HG03442 (cell line): ENCODE results near the gene FGGY.

Source experiments
- ATAC-seq: cut with Tn5 transposase; IDR thresholded peaks from one replicate; pipeline ENCODE4 v1.9.1; 2021; ENCODE audit warnings: mild to moderate bottlenecking, moderate library complexity; ENCODE audit not compliant: unreplicated experiment

The FGGY gene

GRCh38 chr1:59502009-59502691 lies 205.3 kb downstream of the FGGY start:
- ATAC-seq: no peak

DNA sequence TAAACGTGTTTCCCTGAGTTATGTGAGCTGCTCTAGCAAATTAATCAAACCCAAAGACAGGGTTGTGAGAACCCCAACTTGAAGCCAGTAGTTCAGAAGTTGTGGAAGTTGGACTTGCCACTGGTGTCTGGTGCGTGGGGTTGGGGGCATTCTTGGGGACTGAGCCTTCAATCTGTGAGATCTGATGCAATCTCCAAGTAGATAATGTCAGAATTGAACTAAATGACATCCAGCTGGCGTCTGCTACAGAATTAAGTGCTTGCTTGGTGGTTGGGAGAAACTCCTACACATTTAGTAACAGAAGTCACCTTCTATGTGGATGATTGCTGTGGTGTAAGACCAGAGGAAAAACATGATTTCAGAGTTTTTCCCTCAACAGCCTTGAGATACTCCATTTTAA lies 207.4 kb downstream of the FGGY start:
- no peak for ATAC-seq

DNA sequence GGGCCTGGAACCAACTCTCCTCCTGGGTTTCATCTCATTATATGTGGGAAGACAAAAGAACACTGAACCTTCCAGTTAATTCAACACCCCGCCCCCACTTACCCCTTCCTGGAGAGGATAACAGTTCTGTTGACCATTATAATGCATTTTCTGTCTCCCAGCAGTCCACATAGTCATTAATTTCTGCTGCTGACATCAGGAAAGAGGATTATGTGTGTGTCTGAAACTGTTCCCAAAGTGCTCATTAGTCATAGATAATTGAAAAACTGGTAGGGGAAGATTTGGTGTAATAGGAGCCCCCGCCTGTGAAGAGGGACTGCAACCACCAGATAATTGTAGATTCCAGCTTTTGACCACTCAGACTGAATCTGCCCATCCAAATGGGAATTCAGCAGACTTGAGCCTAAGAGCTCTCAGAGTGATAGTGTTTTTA lies 208.7 kb downstream of the FGGY start:
- no peak for ATAC-seq

DNA sequence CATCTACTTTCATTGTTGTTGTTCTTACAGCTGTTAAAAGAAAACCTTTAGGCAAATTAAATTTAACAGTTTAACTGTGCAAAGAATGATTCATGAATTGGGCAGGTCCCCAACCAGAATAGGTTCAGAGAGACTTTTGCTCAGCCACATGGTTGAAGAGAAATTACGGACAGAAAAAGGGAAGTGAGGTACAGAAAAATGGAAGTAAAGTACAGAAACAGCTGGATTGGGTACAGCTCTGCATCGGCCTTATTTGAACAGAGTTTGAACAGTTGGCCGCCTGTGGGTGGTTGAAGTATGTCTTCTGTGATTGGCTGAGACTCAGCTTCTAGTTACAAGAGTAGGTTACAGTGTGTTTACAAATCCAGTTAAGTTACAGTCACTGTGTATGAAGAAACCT lies 210.1 kb downstream of the FGGY start:
- peak; percentile 81 for ATAC-seq

- ATAC-seq: no peak
Observed at GRCh38 chr1:59509341-59509875, 212.5 kb downstream of the FGGY start.

GRCh38 chr1:59510249-59510648 lies 213.4 kb downstream of the FGGY start:
- ATAC-seq: no peak

DNA sequence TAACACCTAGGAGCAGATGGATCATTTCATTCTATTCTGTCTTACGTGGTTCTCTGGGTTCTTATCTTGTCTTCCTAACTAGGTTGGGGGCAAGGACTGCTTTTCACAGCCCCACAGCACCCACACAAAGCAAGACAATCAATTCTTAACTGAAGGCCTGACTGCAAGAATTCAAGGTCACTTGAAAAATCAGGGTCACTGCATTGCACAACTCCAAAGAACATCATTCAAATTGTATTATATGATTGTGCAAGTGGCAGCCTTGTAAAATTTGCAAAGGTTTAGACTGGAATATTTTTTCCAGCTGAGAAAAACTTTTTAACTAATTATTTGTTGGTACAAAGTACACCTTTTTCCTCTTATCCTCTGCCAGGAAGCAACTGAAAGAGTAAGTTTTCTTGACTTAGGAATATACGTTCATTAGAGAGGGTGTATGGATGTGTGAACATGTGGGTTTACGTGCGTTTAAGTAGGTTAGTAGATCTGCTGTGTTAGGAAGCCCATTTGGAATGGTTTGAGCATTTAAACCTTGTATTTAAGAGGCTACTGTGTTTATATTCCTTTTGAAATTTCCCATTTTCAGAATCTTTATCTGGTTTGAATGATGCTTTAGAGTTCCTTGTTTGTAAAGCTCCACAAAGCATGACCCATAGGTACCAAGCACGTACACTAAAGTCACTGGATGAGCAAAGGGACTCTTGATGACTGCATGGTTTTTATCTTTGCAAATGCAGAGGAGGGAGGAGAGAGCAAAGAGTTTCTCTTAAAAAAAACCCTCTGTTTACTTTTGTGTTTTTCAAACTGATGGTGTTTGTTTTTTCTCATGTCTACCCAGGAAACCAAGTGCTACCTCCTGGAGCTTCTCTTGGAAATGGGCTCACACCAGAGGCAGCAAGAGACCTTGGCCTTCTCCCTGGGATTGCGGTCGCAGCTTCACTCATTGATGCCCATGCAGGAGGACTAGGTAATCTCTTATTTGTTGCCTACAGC lies 214.9 kb downstream of the FGGY start:
- ATAC-seq: no peak

DNA sequence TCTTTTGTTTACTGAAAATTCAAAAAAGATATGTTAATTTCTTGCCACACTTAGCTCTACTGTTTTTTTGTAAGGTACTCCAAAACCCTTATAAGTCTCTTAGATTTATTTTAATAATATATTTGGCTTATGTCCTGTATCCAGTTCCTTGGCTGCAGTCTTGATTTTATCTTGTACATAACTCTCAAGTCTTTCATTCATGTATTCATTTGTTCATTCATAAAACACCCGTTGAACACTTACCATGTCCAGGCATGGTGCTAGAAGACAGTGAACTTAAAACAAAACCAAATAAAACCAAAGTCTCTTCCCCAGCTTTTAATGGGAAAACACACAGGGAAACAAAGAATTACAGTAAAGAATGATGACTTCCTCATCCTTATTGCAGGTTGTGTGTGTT lies 215.8 kb downstream of the FGGY start:
- no peak for ATAC-seq

- no peak for ATAC-seq
Observed at GRCh38 chr1:59514061-59514909, 217.4 kb downstream of the FGGY start.

DNA sequence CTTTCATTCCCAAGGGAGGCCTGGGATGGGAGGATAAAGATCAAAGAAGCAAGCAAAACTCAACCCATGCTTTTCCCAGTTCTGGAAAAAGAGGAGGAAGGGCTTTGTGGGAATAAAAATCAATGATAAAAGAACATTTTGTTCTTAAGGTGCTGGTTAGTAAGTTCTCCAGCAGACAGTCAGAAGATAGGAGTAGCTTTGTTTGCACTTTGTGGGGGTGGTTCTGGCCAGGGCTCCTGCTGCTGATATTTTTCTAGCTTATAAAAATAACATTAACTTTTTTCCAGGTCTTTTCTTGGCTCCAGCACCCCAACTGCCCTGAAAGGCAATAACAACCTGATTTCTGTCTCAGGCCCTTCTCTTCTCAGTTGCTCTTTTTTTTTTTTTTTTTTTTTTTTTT lies 220.0 kb downstream of the FGGY start:
- ATAC-seq: no peak

- no peak for ATAC-seq
Observed at GRCh38 chr1:59520194-59520593, 223.3 kb downstream of the FGGY start.

DNA sequence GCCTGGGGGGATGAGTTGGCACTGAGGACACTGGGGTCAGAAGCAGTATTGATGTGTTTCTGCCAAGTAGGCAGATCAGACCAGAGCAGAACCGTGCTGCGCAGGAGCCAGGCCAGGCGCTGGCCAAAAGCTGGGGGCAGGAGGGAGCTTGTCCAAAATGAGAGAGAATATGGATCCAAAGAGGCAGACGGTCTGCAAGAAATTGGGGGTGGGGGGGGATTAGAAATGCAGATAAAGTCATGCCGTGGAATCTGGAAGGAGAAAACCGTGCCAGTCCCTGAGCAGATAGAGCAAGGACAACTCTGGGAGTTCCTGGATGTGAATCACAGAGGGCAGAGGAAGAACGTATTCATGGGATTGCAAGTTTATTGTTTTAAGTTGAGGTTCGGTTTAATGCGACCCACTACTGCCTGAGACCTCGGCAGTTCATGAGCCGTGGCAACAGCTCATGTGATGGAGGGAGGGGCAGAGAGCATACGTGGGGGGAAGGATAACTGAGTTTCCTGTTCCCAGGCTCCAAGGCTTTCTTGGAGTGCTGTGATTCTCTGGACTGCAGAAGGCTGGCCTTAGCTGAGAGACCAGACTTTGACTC lies 224.0 kb downstream of the FGGY start:
- ATAC-seq: no peak

GRCh38 chr1:59521456-59521855 lies 224.6 kb downstream of the FGGY start:
- no peak for ATAC-seq

GRCh38 chr1:59522925-59523505 lies 226.1 kb downstream of the FGGY start:
- no peak for ATAC-seq

DNA sequence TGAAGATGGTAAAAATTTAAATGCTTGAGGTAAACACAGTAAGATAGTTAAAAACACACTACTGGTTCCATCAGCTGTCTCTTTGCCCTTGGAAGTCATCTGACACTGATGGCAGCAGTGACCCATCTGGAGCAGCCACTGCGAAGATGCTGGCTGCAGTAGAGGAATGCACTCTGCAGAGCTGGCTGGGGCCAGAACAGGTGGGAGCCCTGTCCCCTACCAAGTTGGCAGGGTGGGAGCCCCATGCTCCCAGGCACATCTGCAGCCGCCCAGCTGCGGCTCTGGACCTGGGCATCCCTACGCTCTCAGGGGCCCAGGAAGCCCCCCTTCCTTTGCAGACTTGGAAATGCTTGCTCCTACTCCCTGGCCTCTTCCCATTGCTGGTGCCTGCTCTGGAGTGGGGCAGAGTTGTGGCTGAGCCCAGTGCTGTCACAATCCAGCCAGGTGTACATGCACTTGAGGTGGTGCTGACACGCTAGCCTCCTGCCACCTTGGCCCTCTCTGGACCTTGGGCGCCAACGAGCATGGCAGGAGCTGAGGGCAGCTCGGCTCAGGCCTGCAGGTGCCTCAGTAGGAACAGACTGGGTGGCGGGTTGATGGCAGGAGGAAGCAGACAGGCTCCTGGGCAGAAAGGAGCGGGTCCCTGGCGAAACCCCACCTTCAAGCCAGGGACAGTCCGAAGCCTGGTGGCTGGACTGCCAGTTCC lies 227.0 kb downstream of the FGGY start:
- ATAC-seq: no peak

- ATAC-seq: no peak
Observed at GRCh38 chr1:59526240-59526639, 229.3 kb downstream of the FGGY start.

DNA sequence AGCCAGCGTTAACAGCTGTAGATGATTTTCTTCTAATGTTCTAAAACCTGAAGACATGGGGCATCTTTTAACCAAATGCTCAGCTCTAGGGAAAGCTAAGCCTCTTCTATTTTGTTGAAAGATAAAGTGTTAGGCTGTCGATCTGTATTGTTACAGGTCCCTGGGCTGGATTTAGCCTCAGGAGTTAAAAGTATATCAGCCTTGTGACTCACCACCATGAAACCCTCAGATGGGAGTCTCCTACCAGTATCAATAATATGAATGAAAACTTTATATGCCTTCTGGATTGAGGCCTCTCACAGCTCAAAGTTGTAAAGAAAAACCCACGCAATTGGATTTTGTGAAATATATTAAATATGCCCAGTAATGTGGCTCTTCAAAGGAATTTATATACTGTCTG lies 231.6 kb downstream of the FGGY start:
- ATAC-seq: no peak

DNA sequence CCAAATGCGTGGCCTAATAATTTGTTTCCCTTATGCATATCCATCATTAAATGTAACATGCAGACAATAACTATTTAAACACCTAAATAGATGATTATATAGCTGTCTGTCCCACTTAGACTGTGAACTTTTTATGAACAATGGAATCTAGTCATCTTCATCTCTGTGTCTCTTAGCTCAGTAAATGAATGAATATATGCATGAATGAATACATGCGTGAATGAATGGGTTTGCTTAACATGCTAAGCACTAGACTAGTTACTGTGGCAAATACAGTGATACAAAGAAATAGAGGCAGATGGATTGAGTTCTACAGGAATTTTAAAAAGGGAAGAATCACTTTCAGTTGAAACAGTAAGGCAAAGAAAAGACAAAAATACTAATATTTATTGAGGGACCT lies 232.0 kb downstream of the FGGY start:
- ATAC-seq: no peak

DNA sequence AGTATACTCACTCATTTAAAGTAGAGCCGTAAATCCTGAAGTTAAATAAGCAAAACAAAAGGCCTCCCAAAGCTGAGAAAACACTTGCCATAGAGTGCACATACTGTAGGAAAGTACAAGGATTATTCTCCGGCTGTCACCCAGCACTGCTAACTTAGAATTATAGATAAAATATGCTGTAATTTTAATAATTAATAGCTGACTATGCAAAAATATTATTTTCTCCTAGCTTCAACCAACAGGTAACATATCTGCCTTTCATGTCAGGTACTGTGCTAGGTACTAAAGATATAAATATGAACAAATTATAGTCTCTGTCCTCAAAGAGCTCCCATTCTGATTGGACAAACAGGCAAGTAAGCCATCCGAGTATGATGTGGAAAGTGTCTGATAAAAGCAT lies 233.2 kb downstream of the FGGY start:
- no peak for ATAC-seq

DNA sequence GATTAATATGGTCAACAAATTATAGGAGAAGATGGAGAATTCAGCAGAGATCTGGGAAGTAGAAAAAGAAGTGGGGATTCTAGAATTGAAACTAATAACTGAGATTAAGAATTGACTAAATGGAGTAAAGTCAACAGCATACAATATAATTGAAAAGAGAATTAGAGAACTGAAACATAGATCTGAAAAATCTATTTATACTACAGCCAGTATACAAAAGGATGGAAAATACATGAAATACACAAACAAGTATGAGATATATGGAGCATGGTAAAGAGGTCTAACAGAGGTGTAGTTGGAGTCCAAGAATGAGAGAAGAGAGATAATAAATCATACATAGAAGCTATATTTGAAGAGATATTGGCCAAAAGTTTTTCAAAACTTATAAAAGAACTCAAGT lies 235.2 kb downstream of the FGGY start:
- ATAC-seq: no peak
